HEK293T (cell line): ENCODE data around the gene SRD5A3.

Source experiments
- ARNT ChIP-seq: fragments of 450-650 bp; IDR thresholded peaks from 2 replicates; pipeline ENCODE4 v1.6.1; 2017; ENCODE audit warnings: mild to moderate bottlenecking
- BHLHE40 ChIP-seq: fragments of 450-650 bp; IDR thresholded peaks from 2 replicates; pipeline ENCODE4 v1.6.1; 2016; ENCODE audit warnings: mild to moderate bottlenecking, moderate library complexity, borderline replicate concordance
- CTBP1 ChIP-seq: fragments of 450-650 bp; IDR thresholded peaks from 2 replicates; pipeline ENCODE4 v1.6.1; 2016; ENCODE audit warnings: borderline replicate concordance
- ELF4 ChIP-seq: fragments of 450-650 bp; IDR thresholded peaks from 2 replicates; pipeline ENCODE4 v1.6.1; 2017; ENCODE audit warnings: antibody characterized with exemption
- FOXA1 ChIP-seq: fragments of 450-650 bp; IDR thresholded peaks from 2 replicates; pipeline ENCODE4 v1.6.1; 2016; ENCODE audit warnings: mild to moderate bottlenecking
- FOXK2 ChIP-seq: fragments of 450-650 bp; IDR thresholded peaks from 2 replicates; pipeline ENCODE4 v1.6.1; 2016; ENCODE audit warnings: mild to moderate bottlenecking
- FOXM1 ChIP-seq: fragments of 450-650 bp; IDR thresholded peaks from 2 replicates; pipeline ENCODE4 v1.6.1; 2017; ENCODE audit warnings: mild to moderate bottlenecking, borderline replicate concordance
- HDGF ChIP-seq: fragments of 450-650 bp; IDR thresholded peaks from 2 replicates; pipeline ENCODE4 v1.6.1; 2017; ENCODE audit warnings: antibody characterized with exemption, borderline replicate concordance
- L3MBTL2 ChIP-seq: fragments of 450-650 bp; conservative IDR thresholded peaks from 2 replicates; pipeline ENCODE4 v1.6.1; 2016; ENCODE audit warnings: mild to moderate bottlenecking
- NFRKB ChIP-seq: fragments of 450-650 bp; IDR thresholded peaks from 2 replicates; pipeline ENCODE4 v1.6.1; 2016; ENCODE audit warnings: mild to moderate bottlenecking, moderate library complexity
- PKNOX1 ChIP-seq: fragments of 450-650 bp; IDR thresholded peaks from 2 replicates; pipeline ENCODE4 v1.6.1; 2016
- SP1 ChIP-seq: fragments of 450-650 bp; IDR thresholded peaks from 2 replicates; pipeline ENCODE4 v1.6.1; 2017
- SUZ12 ChIP-seq: fragments of 450-650 bp; IDR thresholded peaks from 2 replicates; pipeline ENCODE4 v1.6.1; 2016; ENCODE audit warnings: mild to moderate bottlenecking
- TARDBP ChIP-seq: fragments of 450-650 bp; IDR thresholded peaks from 2 replicates; pipeline ENCODE4 v1.6.1; 2016

- TF ChIP-seq TARDBP, result no peak
- no peak for TF ChIP-seq SP1
- TF ChIP-seq BHLHE40, result no peak
- TF ChIP-seq SUZ12, result no peak
- no peak for TF ChIP-seq HDGF
- TF ChIP-seq ELF4, result no peak
- no peak for TF ChIP-seq CTBP1
- no peak for TF ChIP-seq NFRKB
- no peak for TF ChIP-seq ARNT
- no peak for TF ChIP-seq PKNOX1
- TF ChIP-seq FOXA1, result no peak
- TF ChIP-seq L3MBTL2, result no peak
- TF ChIP-seq FOXK2, result no peak
- no peak for TF ChIP-seq FOXM1
Measured at GRCh38 chr4:55363691-55364351, 17.8 kb downstream of the SRD5A3 start.
